Parathyroid adenoma (tissue), 2 donors: ENCODE data around the gene CSRNP2.

Source experiments
- H2AFZ ChIP-seq: fragments of 300-600 bp; sonication (generic); one replicate; pipeline ENCODE4 v1.7.0; 2017; ENCODE audit warnings: antibody characterized with exemption, mild to moderate bottlenecking
- H3K27ac ChIP-seq: fragments of 300-600 bp; sonication (generic); one replicate; pipeline ENCODE4 v1.7.0; 2017
- H3K27me3 ChIP-seq: fragments of 300-600 bp; sonication (generic); one replicate; pipeline ENCODE4 v1.7.0; 2017; ENCODE audit warnings: low read length; ENCODE audit not compliant: control insufficient read depth, insufficient read depth
- H3K36me3 ChIP-seq: fragments of 300-600 bp; sonication (generic); one replicate; pipeline ENCODE4 v1.7.0; 2017; ENCODE audit warnings: low read length; ENCODE audit not compliant: control insufficient read depth, insufficient read depth
- H3K4me1 ChIP-seq: fragments of 300-600 bp; sonication (generic); one replicate; pipeline ENCODE4 v1.7.0; 2017; ENCODE audit warnings: control low read depth
- H3K4me2 ChIP-seq: fragments of 300-600 bp; sonication (generic); one replicate; pipeline ENCODE4 v1.7.0; 2017; ENCODE audit warnings: low read length
- H3K4me3 ChIP-seq: fragments of 300-600 bp; sonication (generic); one replicate; pipeline ENCODE4 v1.7.0; 2017; ENCODE audit warnings: low read depth, low read length
- H3K79me2 ChIP-seq: fragments of 300-600 bp; sonication (generic); one replicate; pipeline ENCODE4 v1.7.0; 2017; ENCODE audit warnings: control low read depth
- H3K9ac ChIP-seq: fragments of 300-600 bp; sonication (generic); one replicate; pipeline ENCODE4 v1.7.0; 2017; ENCODE audit warnings: mild to moderate bottlenecking
- H3K9me3 ChIP-seq: fragments of 300-600 bp; sonication (generic); one replicate; pipeline ENCODE4 v1.7.0; 2017; ENCODE audit warnings: low read length; ENCODE audit not compliant: control insufficient read depth
- CTCF ChIP-seq: fragments of 300-600 bp; sonication (generic); IDR thresholded peaks from one replicate; pipeline ENCODE4 v1.7.0; 2017; ENCODE audit warnings: antibody characterized with exemption, mild to moderate bottlenecking
- donor health status: primary hyperparathyroidism.

Gene CSRNP2

GRCh38 chr12:51027342-51027835 lies 56.0 kb downstream of the CSRNP2 start:
- H3K27me3 ChIP-seq = no peaks in the 10 kb centered on the region
- H2AFZ ChIP-seq = no peak overlapping the region
- H3K4me2 ChIP-seq = no peak overlapping the region
- no peak overlapping the region for H3K9ac ChIP-seq
- no peaks in the 10 kb centered on the region for H3K9me3 ChIP-seq
- H3K4me3 ChIP-seq = no peak overlapping the region
- peaks cover 24% of the 10 kb centered on the region for H3K79me2 ChIP-seq
- H3K4me1 ChIP-seq = peaks cover 9% of the 10 kb centered on the region
- TF ChIP-seq CTCF = no peak
- no peak overlapping the region for H3K27ac ChIP-seq
- no peaks in the 10 kb centered on the region for H3K36me3 ChIP-seq

- Histone ChIP-seq H3K4me1 (peaks cover 9% of the 10 kb centered on the region), H3K9ac (peak within 1 kb of the TSS; percentile 70), H3K36me3 (no peaks in the 10 kb centered on the region), H3K4me2 (peak within 1 kb of the TSS; percentile 95), H3K27me3 (no peaks in the 10 kb centered on the region), H2AFZ (peak within 1 kb of the TSS; percentile 94), H3K4me3 (peak within 1 kb of the TSS; percentile 93), H3K79me2 (peaks cover 36% of the 10 kb centered on the region), H3K27ac (peak within 1 kb of the TSS; percentile 95), H3K9me3 (no peaks in the 10 kb centered on the region)
- peak; percentile 40 for TF ChIP-seq CTCF
These were observed 57.4 kb downstream of the CSRNP2 start, which contains the start of gene SLC11A2 for GRCh38 chr12:51025836-51026638. Gene SLC11A2, minus strand, starts transcription at chr12:51026384. Its CDS starts 15,656 bp downstream, at chr12:51010728.

GRCh38 chr12:51025338-51025835 lies 58.0 kb downstream of the CSRNP2 start:
- TF ChIP-seq CTCF = no peak
- Histone ChIP-seq H3K4me1 (peaks cover 9% of the 10 kb centered on the region), H3K9ac (peak overlapping the region; percentile 70)

GRCh38 chr12:51023625-51024382 lies 59.6 kb downstream of the CSRNP2 start:
- H3K9ac ChIP-seq = peak overlapping the region; percentile 33
- peak overlapping the region; percentile 95 for H3K4me2 ChIP-seq
- peak overlapping the region; percentile 93 for H3K4me3 ChIP-seq
- no peaks in the 10 kb centered on the region for H3K36me3 ChIP-seq
- no peak for TF ChIP-seq CTCF
- peaks cover 54% of the 10 kb centered on the region for H3K79me2 ChIP-seq
- H2AFZ ChIP-seq = peak overlapping the region; percentile 94
- no peaks in the 10 kb centered on the region for H3K27me3 ChIP-seq
- peaks cover 9% of the 10 kb centered on the region for H3K4me1 ChIP-seq
- peak overlapping the region; percentile 95 for H3K27ac ChIP-seq
- H3K9me3 ChIP-seq = no peaks in the 10 kb centered on the region

More at GRCh38 chr12:51025338-51025835, 58.0 kb downstream of the CSRNP2 start:
- peaks cover 43% of the 10 kb centered on the region for H3K79me2 ChIP-seq
- H3K4me2 ChIP-seq = peak overlapping the region; percentile 95
- H3K9me3 ChIP-seq = no peaks in the 10 kb centered on the region
- H3K36me3 ChIP-seq = no peaks in the 10 kb centered on the region
- no peaks in the 10 kb centered on the region for H3K27me3 ChIP-seq
- peak overlapping the region; percentile 95 for H3K27ac ChIP-seq
- peak overlapping the region; percentile 93 for H3K4me3 ChIP-seq
- peak overlapping the region; percentile 94 for H2AFZ ChIP-seq
